ENCODE results near the gene DLG4.
"Not testable (repeated sequence)": the region's sequence is repeated elsewhere in the genome, so short reads cannot be mapped to it uniquely, and the experiment has no call there.

DLG4 gene

DNA sequence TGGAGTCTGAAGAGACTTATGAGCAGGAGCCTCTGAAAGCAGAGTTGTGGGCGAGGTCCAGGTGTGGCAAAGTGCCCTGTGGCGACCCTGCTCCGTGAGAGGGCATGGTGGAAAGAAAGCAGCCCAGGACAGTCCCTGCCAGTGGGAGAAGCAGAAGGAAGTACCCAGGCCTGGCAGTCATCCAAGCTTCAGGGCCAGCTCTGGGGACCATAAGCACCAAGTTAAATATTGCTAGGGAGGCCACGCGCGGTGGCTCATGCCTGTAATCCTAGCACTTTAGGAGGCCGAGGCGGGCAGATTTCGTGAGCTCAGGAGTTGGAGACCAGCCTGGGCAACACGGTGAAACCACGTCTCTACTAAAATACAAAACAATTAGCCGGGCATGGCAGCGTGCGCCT is 35.5 kb downstream of the DLG4 start:
- no peak for DNase-seq (ENCODE audit: low read depth)

DNA sequence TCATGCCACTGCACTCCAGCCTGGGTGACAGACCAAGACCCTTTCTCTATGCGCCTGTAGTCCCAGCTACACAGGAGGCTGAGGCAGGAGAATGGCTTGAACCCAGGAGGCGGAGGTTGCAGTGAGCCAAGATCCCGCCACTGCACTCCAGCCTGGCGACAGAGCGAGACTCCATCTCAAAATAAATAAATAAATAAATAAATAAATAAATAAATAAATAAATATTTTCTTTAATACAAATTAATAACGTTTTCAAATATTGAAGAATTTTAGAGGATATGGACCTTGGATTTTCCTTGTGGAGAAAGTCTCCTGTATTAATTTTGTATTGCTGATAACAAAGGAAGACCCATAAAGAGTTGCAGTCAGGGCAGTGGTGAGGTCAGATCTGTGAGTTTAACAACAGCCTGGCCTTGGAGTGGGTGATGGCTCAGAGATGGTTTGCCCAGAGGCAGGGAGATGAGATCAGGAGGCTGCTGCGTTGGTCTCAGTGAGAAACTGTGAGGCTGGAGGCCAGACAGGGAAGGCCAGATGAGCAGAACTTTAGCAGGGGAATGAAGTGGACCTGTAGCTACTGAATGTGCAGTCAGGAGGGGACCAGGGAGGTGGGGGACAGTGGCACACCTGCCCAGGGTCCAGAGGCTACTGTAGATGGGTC is 36.1 kb downstream of the DLG4 start:
- DNase-seq (ENCODE audit: low read depth), result peak; percentile 17

- DNase-seq (ENCODE audit: low read depth), result not testable (repeated sequence)
These were observed 37.5 kb downstream of the DLG4 start for GRCh38 chr17:7182101-7182500.

DNA sequence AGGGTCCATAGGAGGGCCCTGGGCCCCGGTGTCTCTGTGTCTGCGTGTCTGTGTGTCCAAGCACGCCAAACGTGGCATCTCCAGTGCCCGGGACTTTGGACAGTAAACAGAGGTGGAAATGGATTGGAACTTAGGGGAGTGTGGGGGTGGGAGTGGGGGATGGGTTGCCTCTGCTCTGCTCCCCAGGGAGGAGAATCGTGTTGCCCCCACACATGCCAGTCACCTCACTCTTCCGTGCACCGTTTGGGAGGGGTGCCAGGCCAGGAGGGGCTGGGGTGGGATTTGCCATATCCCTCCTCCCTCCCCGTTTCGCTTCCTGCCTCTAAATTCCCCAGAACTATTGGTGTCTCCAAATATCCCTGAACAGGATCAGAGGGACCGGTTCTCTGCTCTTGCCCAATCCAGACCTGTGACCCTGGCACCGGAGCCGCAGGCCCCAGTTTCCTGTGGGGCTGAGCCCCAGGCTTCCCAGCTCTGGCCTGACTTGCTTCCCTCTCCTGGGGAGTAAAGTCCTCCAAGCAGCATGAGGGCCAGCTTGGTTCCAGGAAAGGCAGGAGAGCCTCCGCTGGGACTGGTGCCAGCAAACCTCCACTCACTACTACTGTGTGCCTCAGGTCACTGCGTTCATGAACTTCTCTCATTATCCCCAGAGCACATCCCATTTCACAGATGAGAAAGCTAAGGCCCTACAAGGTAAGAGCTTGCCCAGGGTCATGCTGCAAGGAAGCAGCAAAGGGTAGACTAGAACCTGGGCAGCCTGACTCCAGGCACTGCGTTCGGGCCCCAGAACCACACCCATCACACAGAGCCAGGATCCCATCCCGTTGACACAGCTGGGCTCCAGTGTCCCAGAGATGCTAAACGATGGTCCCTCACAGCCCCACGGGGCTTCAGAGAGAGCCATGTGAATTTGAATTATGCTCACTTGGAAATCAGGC is 40.0 kb downstream of the DLG4 start, which contains the start of gene ASGR1:
ASGR1 (minus strand) TSS at position 54 of the 938 bp plus-strand sequence. CDS start 807 bp downstream, outside the sequence.
- DNase-seq (ENCODE audit: low read depth), result no peak

- DNase-seq (ENCODE audit: low read depth), result no peak
These were observed 40.7 kb downstream of the DLG4 start for GRCh38 chr17:7178973-7179316.

GRCh38 chr17:7177954-7178477 is 41.6 kb downstream of the DLG4 start:
- peak; percentile 56 for DNase-seq (ENCODE audit: low read depth)

DNA sequence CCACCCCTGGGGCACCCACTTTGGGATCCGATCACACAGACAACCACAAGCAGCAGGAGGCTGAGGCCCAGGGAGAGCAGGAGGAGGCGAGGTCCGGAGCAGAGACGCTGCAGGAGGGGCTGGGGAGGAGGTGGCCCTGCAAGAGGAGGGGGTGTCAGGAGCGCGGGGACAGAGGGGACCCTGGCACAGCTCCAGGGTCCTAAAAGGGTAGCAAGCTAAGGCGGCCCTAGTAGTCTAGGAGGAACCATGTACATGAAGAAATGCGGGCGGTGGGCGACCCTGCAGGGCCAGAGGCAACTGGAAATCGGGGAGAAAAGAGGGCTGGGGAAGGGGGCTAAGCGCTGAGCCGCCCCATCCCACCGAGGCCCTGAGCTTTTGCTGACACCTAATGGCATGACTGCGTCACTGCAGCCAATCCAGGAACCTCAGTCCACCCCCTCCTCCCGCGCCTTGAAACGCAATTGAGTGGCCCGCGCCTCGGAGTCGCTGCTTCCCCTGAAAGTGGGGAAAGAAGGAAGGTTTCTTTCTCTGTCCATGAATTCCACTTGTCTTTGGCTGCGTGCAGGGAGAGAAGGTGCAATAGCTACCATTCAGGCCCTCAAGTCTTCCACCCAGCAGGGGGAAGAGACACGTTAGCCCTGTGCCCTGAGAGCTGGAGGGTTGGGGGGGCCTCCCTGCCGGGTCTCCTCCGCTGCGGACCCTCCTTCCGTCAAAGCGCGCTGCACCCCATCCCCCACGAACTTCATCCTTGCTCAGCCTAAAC is 42.3 kb downstream of the DLG4 start:
- DNase-seq (ENCODE audit: low read depth), result peak; percentile 80

- no peak for DNase-seq (ENCODE audit: low read depth)
These were observed 42.8 kb downstream of the DLG4 start for GRCh38 chr17:7176841-7177190.

DNA sequence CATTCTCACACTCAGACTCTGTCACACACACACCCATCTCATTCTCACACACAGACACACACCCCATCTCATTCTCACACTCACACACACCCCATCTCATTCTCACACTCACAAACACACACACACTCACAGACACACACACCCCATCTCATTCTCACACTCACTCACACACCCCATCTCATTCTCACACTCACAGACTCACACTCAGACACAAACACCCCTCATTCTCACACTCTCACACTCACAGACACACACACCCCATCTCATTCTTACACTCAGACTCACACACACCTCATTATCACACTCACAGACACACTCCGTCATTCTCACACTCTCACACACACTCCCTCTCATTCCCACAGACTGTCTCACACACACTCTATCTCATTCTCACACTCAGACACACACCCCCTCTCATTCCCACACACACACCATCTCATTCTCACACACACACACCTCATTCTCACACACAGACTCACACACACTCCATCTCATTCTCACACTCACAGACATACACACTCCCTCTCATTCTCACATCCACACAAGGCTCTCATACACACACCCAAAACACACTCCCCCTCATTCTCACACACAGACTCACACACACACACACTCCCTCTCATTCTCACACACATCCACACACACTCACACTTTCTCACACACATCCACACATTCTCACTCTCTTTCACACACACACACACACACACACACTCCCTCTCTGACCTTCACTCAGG is 43.4 kb downstream of the DLG4 start:
- DNase-seq (ENCODE audit: low read depth), result no peak

DNA sequence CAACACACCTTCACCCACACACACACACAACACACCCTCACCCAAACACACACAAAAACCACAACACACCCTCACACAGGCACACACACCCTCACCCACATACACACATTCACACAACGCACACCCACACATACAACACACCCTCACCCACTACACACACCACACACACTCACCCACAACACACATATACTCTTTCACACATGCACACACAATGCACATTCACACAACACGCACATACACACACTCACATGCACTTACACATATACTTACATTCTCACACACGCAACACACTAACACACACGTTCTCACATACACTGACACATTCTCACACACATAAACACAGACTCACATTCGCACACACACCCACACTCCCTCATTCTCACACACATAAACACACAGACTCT is 44.3 kb downstream of the DLG4 start:
- no peak for DNase-seq (ENCODE audit: low read depth)

DNA sequence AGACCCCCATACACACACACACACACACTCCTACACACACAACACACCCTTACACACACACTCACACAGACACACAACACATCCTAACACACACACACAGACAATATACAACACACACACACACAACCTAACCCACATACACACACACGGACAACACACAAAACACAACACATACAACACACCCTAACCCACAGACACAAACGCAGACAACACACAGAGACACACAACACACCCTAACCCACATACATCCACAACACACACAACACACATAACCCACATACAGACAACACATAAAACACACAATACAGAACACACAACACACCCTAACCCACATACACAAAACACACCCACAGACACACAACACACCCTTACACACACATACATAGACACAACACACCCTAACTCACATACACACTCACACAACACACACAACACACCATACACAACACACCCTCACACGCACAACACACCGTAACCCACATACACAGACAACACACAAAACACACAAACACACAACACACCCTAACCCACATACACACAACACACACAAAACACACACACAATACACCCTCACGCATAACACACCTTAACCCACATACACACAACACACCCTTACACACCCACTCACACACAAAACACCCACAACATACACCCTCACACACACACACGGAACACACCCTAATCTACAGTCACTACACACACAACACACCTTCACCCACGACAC is 44.9 kb downstream of the DLG4 start:
- no peak for DNase-seq (ENCODE audit: low read depth)

GRCh38 chr17:7173687-7174602 is 45.7 kb downstream of the DLG4 start:
- DNase-seq (ENCODE audit: low read depth), result peak; percentile 23

GRCh38 chr17:7172522-7173191 is 47.0 kb downstream of the DLG4 start:
- not testable (repeated sequence) for DNase-seq (ENCODE audit: low read depth)

DNA sequence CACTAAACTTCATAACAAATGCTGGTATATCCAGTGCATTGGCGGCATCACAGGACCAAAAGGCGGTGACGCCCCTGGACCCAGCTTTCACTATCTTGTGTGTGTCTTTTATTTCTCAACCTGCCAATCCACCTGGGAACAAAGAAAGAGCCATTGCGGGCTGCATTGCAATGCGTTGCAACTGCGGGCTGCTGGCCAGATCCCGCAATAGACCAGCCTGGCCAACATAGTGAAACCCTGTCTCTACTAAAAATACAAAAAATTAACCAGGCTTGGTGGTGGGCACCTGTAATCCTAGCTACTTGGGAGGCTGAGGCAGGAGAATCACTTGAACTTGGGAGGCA is 50.1 kb downstream of the DLG4 start:
- not testable (repeated sequence) for DNase-seq (ENCODE audit: low read depth)

DNA sequence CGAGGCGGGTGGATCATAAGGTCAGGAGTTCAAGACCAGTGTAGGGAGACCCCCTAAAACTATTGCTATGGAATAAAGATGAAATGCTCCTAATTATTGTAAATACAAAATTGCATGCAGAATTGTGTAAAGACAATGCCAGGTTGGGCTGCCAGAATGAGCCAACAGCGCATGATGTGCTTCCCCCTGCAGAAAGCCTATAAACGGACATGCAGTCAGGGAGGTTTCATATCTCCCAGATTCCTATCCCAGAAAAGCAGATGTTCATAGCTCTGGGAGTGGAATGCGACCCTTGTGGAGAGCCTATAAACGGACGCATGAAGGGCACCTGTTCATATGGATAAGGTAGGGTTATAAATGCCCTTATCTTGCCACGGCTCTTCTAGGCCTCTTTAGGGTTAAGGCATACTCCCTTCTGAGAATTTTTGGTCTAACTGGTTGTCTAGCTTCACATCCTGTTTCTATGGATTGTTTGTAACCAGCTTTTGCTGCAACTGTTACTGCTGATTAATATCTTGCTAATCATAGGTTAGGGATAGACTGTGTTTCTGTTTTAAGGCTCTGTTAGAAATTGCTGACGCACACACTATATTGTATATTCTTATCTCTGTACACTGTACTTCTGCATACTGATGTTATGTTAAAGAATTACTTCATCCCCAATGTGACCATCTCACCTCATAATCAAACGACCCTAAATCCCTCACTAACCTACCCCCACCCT is 50.6 kb downstream of the DLG4 start:
- DNase-seq (ENCODE audit: low read depth), result not testable (repeated sequence)

- DNase-seq (ENCODE audit: low read depth), result peak; percentile 18
These were observed 51.8 kb downstream of the DLG4 start for GRCh38 chr17:7167832-7168231.

DNA sequence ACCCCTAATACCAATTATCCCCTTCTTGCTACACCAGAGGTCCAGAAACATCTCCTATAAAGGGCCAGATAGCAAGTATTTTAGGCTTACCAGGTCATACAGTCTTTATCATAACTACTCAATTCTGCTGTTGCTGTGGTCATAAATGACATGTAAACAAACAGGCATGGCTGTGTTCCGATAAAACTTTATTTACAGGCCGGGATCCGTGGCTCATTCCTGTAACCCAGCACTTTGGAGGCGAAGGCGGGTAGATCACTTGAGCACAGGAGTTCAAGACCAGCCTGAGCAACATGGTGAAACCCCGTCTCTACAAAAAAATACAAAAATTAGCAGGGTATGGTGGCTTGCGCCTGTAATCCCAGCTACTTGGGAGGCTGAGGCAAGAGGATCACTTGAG is 52.8 kb downstream of the DLG4 start:
- no peak for DNase-seq (ENCODE audit: low read depth)

DNA sequence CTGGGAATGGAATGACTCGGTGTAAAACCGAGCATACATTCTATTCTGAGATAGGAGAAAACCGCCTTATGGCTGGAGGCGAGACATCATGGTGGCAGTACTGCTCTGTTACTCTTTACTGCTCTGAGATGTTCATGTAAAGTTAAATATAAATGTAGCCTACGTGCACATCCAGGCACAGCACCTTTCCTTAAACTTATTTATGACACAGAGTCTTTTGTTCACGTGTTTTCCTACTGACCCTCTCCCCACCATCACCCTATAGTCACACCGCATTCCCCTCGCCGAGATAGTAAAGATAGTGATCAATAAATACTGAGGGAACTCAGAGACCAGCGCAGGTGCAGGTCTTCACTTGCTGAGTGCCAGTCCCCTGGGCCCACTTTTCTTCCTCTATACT is 60.1 kb downstream of the DLG4 start:
- not testable (repeated sequence) for DNase-seq (ENCODE audit: low read depth)

DNA sequence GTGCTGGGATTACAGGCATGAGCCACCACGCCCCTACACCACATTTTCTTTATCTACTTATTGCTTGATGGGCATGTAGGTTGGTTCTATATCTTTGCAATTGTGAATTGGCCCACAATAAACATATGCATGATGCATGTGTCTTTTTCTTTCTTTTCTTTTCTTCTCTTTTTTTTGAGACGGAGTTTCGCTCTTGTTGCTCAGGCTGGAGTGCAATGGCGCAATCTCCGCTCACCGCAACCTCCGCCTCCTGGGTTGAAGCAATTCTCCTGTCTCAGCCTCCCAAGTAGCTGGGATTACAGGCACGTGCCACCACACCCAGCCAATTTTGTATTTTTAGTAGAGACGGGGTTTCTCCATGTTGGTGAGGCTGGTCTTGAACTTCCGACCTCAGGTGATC is 61.2 kb downstream of the DLG4 start:
- DNase-seq (ENCODE audit: low read depth), result not testable (repeated sequence)
